Activated T-helper 2 cell treated with anti-CD3 and anti-CD28 coated beads, Interferon-gamma antibody, Interleukin-2, Interleukin-4, amounts not matched to agents 10 μg/mL and 5 μg/mL and 100 μg/mL, durations not matched to agents 14 hours and 24 hours and 36 hours (primary cell): ENCODE data around the gene RMP24.

Experiments used
- DNase-seq: peaks from one replicate; pipeline ENCODE4 v3.0.0; 2021; ENCODE audit warnings: low spot score
- H3K27ac Mint-ChIP-seq: one replicate; pipeline ENCODE4 v1.8.0; 2021; ENCODE audit warnings: mixed read lengths
- H3K27me3 Mint-ChIP-seq: one replicate; pipeline ENCODE4 v1.8.0; 2021; ENCODE audit warnings: low read depth, mixed read lengths
- H3K36me3 Mint-ChIP-seq: one replicate; pipeline ENCODE4 v1.8.0; 2021; ENCODE audit warnings: low read depth, mixed read lengths
- H3K4me1 Mint-ChIP-seq: one replicate; pipeline ENCODE4 v1.8.0; 2021; ENCODE audit warnings: low read depth, mixed read lengths
- H3K4me3 Mint-ChIP-seq: one replicate; pipeline ENCODE4 v1.8.0; 2021; ENCODE audit warnings: low read depth, mild to moderate bottlenecking, moderate library complexity, mixed read lengths
- H3K9me3 Mint-ChIP-seq: one replicate; pipeline ENCODE4 v1.8.0; 2021; ENCODE audit warnings: mixed read lengths
- intact Hi-C: fragments of 100-400 bp; cut with micrococcal nuclease; formaldehyde crosslinking; loops from one replicate; pipeline ENCODE4 v1.15.1; 2023

RMP24 gene

DNA sequence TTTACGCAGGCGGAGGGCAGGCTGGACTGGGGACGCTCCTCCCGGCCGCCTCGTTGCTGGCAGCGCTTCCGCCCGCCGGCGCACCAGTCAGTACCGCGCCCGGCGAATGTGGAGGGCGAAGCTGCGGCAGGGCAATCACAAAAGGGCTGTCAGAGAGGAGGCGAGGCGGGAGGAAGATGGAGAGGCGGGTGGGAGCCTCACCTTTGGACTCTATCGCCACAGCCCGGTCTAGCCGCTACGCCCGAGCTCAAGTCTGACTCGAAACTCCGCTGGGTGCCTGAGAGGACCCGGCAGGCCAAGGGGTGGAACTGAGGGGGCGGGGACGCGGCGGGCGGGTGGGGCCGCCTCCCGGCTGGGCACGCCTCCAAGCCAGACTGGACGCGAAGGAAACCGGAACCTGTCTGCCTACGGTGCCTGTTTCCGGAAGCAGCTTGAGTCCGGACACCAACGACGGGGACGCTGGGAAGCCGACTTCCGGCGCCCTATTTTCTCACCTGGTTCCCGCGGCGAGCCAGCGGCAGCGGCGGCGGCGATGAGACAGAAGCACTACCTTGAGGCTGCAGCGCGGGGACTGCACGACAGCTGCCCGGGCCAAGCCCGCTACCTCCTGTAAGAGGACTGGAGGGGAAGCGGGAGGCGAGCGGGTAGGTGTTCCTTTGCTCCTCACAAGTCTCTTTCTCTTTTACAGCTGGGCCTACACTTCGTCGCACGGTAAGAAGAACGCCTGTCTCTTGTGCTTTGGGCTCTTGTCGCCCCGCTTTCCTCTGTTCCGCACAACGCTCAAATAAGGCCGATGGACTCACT lies at the start of gene RMP24:
Gene RMP24, plus strand, starts transcription at position 483 of the 804 bp plus-strand sequence.
- Mint-ChIP-seq H3K27me3 (no peaks in the 10 kb centered on the region), H3K9me3 (no peaks in the 10 kb centered on the region), H3K36me3 (peaks cover 33% of the 10 kb centered on the region), H3K27ac (peak within 1 kb of the TSS; percentile 94), H3K4me1 (peaks cover 39% of the 10 kb centered on the region), H3K4me3 (peak within 1 kb of the TSS; percentile 96)
- intact Hi-C loops: loop anchor here (1.0 to 5.0 kb wide), 10 partner anchors 95 to 995 kb away; partner anchors contain the start of genes ELP2, GALNT1, INO80C and KIAA1328
- DNase-seq: peak; percentile 90

GRCh38 chr18:35923939-35924684 lies 48.4 kb upstream of the RMP24 start:
- DNase-seq: no peak
- Mint-ChIP-seq H3K4me1 (no peaks in the 10 kb centered on the region), H3K27ac (no peak overlapping the region), H3K4me3 (no peak overlapping the region), H3K27me3 (peaks cover 4% of the 10 kb centered on the region), H3K9me3 (no peaks in the 10 kb centered on the region), H3K36me3 (no peaks in the 10 kb centered on the region)
- intact Hi-C loops: no loop called here

DNA sequence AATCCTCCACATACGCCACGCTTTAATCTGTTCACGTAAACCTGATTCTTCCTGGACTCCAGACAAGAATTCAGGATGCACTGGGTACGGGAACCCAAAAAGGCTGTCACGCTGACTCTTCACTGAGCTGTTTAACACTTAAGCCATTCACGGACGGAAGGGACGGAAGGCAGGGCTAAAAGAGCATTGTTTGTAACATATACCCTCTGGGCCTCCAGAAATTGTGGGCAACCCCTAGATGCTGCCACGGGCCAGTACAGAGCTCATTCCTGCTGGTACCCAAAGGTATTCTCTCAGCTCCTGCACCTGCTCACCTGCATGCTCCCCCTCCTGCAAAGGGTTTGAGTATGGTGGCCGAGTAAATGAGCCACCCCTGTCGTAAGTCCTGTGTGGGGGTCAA lies 45.6 kb upstream of the RMP24 start:
- no peaks in the 10 kb centered on the region for H3K36me3 Mint-ChIP-seq
- peaks cover 2% of the 10 kb centered on the region for H3K27me3 Mint-ChIP-seq
- peaks cover 5% of the 10 kb centered on the region for H3K9me3 Mint-ChIP-seq
- H3K4me3 Mint-ChIP-seq: no peak overlapping the region
- intact Hi-C loops: no loop called here
- no peaks in the 10 kb centered on the region for H3K4me1 Mint-ChIP-seq
- DNase-seq: no peak
- H3K27ac Mint-ChIP-seq: no peak overlapping the region

- H3K27me3 Mint-ChIP-seq: peaks cover 2% of the 10 kb centered on the region
- H3K9me3 Mint-ChIP-seq: peaks cover 5% of the 10 kb centered on the region
- H3K4me3 Mint-ChIP-seq: no peak overlapping the region
- H3K4me1 Mint-ChIP-seq: no peaks in the 10 kb centered on the region
- intact Hi-C loops: no loop called here
- DNase-seq: no peak
- H3K36me3 Mint-ChIP-seq: no peaks in the 10 kb centered on the region
- H3K27ac Mint-ChIP-seq: no peak overlapping the region
Observed at GRCh38 chr18:35927430-35927829, 45.0 kb upstream of the RMP24 start.

DNA sequence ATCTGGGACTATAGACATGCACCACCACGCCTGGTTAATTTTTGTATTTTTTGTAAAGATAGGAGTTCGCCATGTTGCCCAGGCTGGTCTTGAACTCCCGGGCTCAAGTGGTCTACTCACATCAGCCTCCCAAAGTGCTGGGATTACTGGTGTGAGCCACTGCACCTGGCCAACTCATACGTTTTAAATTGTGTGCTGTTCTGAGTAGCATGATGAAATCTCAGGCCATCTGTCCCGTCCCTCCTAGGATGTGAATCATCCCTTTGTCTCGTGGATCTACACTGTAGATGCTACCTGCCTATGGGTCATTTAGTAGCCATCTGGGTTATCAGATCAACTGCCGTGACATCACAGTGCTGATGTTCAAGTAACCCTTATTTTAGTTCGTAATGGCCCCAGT lies 38.5 kb upstream of the RMP24 start:
- Mint-ChIP-seq H3K27me3 (no peaks in the 10 kb centered on the region), H3K27ac (no peak overlapping the region), H3K4me3 (no peak overlapping the region), H3K9me3 (peaks cover 5% of the 10 kb centered on the region), H3K36me3 (no peaks in the 10 kb centered on the region), H3K4me1 (no peaks in the 10 kb centered on the region)
- DNase-seq: no peak
- intact Hi-C loops: no loop called here

GRCh38 chr18:35934891-35935290 lies 37.6 kb upstream of the RMP24 start:
- DNase-seq: no peak
- no peaks in the 10 kb centered on the region for H3K4me1 Mint-ChIP-seq
- peaks cover 5% of the 10 kb centered on the region for H3K27me3 Mint-ChIP-seq
- H3K27ac Mint-ChIP-seq: no peak overlapping the region
- H3K36me3 Mint-ChIP-seq: no peaks in the 10 kb centered on the region
- no peak overlapping the region for H3K4me3 Mint-ChIP-seq
- peaks cover 5% of the 10 kb centered on the region for H3K9me3 Mint-ChIP-seq
- intact Hi-C loops: no loop called here

GRCh38 chr18:35935805-35936204 lies 36.7 kb upstream of the RMP24 start:
- H3K9me3 Mint-ChIP-seq: no peaks in the 10 kb centered on the region

GRCh38 chr18:35936951-35937350 lies 35.5 kb upstream of the RMP24 start:
- no peak overlapping the region for H3K27ac Mint-ChIP-seq
- no peak overlapping the region for H3K4me3 Mint-ChIP-seq
- peaks cover 5% of the 10 kb centered on the region for H3K27me3 Mint-ChIP-seq
- no peaks in the 10 kb centered on the region for H3K4me1 Mint-ChIP-seq
- no peak for DNase-seq
- intact Hi-C loops: no loop called here
- H3K36me3 Mint-ChIP-seq: no peaks in the 10 kb centered on the region
- no peaks in the 10 kb centered on the region for H3K9me3 Mint-ChIP-seq

More at GRCh38 chr18:35935805-35936204, 36.7 kb upstream of the RMP24 start:
- H3K4me3 Mint-ChIP-seq: no peak overlapping the region
- intact Hi-C loops: no loop called here
- H3K4me1 Mint-ChIP-seq: no peaks in the 10 kb centered on the region
- peaks cover 5% of the 10 kb centered on the region for H3K27me3 Mint-ChIP-seq
- no peak overlapping the region for H3K27ac Mint-ChIP-seq
- no peak for DNase-seq
- no peaks in the 10 kb centered on the region for H3K36me3 Mint-ChIP-seq

GRCh38 chr18:35938158-35938557 lies 34.3 kb upstream of the RMP24 start:
- H3K27ac Mint-ChIP-seq: no peak overlapping the region
- H3K36me3 Mint-ChIP-seq: no peaks in the 10 kb centered on the region
- no peak for DNase-seq
- peaks cover 8% of the 10 kb centered on the region for H3K27me3 Mint-ChIP-seq
- no peaks in the 10 kb centered on the region for H3K4me1 Mint-ChIP-seq
- intact Hi-C loops: no loop called here
- no peak overlapping the region for H3K4me3 Mint-ChIP-seq
- no peaks in the 10 kb centered on the region for H3K9me3 Mint-ChIP-seq

GRCh38 chr18:35938562-35938961 lies 33.9 kb upstream of the RMP24 start:
- peaks cover 8% of the 10 kb centered on the region for H3K27me3 Mint-ChIP-seq
- H3K4me1 Mint-ChIP-seq: no peaks in the 10 kb centered on the region
- no peak overlapping the region for H3K27ac Mint-ChIP-seq
- H3K9me3 Mint-ChIP-seq: no peaks in the 10 kb centered on the region
- H3K4me3 Mint-ChIP-seq: no peak overlapping the region
- H3K36me3 Mint-ChIP-seq: no peaks in the 10 kb centered on the region
- intact Hi-C loops: no loop called here
- no peak for DNase-seq

DNA sequence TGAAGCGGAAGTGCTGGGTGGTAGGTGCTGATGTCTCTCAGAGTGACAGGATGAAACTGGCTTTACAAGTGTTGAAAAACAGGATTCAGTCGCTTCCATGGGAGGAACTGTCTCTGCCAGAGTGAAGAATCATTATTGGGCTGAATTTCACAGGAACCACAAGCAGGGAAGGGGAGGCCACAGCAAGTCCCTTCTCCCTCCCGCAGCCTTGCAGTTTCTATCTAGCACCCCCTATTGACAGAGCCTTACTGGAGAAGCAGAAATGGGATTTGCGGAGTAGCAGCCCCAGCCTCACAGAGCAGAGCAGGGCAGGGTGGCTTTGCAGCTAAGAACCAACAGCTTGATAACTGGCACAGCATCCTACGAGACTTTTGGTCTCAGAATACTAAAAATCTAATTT lies 33.3 kb upstream of the RMP24 start:
- no peaks in the 10 kb centered on the region for H3K36me3 Mint-ChIP-seq
- H3K4me3 Mint-ChIP-seq: no peak overlapping the region
- no peaks in the 10 kb centered on the region for H3K4me1 Mint-ChIP-seq
- no peak for DNase-seq
- H3K27ac Mint-ChIP-seq: no peak overlapping the region
- H3K27me3 Mint-ChIP-seq: peaks cover 8% of the 10 kb centered on the region
- H3K9me3 Mint-ChIP-seq: no peaks in the 10 kb centered on the region
- intact Hi-C loops: no loop called here

- intact Hi-C loops: no loop called here
- H3K4me3 Mint-ChIP-seq: no peak overlapping the region
- no peak for DNase-seq
- H3K27me3 Mint-ChIP-seq: peaks cover 8% of the 10 kb centered on the region
- no peaks in the 10 kb centered on the region for H3K9me3 Mint-ChIP-seq
- H3K27ac Mint-ChIP-seq: no peak overlapping the region
- H3K4me1 Mint-ChIP-seq: no peaks in the 10 kb centered on the region
- H3K36me3 Mint-ChIP-seq: no peaks in the 10 kb centered on the region
Observed at GRCh38 chr18:35941299-35941698, 31.2 kb upstream of the RMP24 start.

DNA sequence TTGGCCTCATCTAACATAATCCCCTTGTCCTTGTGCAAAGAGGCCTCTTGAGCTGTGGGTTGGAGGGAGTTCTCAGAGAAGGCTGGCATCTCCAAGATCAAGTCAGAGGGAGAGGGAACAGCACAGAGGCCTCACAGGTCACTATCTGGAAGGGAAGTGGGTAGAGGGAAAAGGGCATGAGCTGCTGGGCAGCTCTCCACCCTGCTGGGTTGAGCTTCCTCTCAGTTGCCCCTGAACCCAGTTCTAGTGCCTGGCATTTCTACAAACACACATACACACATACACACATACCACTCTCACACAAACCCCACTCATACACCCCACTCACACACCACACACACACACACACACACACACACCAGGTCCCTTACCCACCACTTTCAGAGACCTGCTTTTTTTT lies 30.3 kb upstream of the RMP24 start:
- intact Hi-C loops: no loop called here
- Mint-ChIP-seq H3K4me3 (no peak overlapping the region), H3K9me3 (no peaks in the 10 kb centered on the region), H3K36me3 (no peaks in the 10 kb centered on the region), H3K27ac (no peak overlapping the region), H3K4me1 (no peaks in the 10 kb centered on the region), H3K27me3 (peaks cover 8% of the 10 kb centered on the region)
- no peak for DNase-seq
